Astrocyte (in vitro differentiated cells and primary cell): ENCODE measurements around the gene UBAC2.

Experiments
- EZH2 ChIP-seq: IDR thresholded peaks from 2 replicates; pipeline ENCODE4 v1.6.1; 2012; ENCODE audit warnings: mild to moderate bottlenecking, low read length, inconsistent platforms; ENCODE audit not compliant: insufficient read depth
- TF ChIP-seq, protein P1 (sequence below): IDR thresholded peaks from 2 replicates; pipeline ENCODE4 v1.5.1; 2011; ENCODE audit warnings: low read depth, mild to moderate bottlenecking, inconsistent platforms, low read length, moderate library complexity; ENCODE audit not compliant: insufficient read depth

DNA sequence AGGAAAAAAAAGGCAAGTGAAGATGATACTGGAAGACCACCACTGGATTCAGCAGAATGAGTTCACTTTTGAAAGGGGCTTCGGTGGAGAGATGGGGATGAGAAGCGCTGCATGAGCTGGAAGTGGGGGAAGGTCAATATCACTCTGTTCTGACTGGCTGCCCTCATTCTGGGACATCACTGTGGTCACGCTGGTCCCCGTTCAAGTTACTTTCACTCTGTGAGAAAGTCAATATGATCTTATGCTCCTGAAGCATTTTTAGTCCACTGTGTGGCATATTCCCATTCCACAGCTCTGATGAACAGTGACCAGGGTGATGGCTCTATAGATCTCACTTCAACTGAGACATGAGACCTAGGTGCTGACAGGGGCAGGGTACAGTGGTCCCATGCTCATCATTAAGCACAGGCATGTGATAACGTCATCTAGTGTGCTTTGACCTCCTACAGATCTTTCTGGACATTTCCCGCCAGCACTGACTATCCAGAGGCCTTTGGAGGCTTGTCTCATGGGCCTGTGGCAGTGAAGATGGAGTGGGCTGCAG, 146.8 kb downstream of the UBAC2 start:
- TF ChIP-seq, protein P1, sequence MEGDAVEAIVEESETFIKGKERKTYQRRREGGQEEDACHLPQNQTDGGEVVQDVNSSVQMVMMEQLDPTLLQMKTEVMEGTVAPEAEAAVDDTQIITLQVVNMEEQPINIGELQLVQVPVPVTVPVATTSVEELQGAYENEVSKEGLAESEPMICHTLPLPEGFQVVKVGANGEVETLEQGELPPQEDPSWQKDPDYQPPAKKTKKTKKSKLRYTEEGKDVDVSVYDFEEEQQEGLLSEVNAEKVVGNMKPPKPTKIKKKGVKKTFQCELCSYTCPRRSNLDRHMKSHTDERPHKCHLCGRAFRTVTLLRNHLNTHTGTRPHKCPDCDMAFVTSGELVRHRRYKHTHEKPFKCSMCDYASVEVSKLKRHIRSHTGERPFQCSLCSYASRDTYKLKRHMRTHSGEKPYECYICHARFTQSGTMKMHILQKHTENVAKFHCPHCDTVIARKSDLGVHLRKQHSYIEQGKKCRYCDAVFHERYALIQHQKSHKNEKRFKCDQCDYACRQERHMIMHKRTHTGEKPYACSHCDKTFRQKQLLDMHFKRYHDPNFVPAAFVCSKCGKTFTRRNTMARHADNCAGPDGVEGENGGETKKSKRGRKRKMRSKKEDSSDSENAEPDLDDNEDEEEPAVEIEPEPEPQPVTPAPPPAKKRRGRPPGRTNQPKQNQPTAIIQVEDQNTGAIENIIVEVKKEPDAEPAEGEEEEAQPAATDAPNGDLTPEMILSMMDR = no peak
- no peak for TF ChIP-seq EZH2
